Measurements from ENCODE around the gene DIP2C.
A peak's percentile ranks its signal among the peaks of the same experiment; 100 is the strongest.

Gene DIP2C

DNA sequence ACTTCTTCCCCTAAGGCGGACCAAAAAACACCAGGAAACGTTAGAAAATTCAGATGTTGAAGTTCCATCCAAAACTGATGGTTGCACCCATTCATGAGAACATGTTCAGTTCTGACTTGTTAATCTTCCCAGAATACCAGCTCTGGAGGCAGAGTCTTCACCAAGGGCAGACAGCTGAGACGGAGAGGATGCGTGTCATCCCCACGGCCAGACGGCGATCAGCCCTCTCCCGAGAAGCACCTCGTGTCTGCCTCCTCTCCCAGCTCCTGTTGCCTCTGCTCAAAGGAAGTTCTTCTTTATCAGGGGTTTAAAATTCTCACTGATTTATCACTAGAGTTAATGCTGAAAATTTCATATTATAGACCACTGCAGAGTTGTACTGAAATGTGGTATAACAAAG lies 284.5 kb downstream of the DIP2C start:
- Histone ChIP-seq H2AK5ac (ENCODE audit: low read length) (no peak overlapping the region), H3K9ac (ENCODE audit: low read length) (no peak overlapping the region), H3K4me1 (ENCODE audit: control insufficient read depth, low read depth, low read length) (peaks cover 3% of the 10 kb centered on the region), H3K79me2 (ENCODE audit: control insufficient read depth, insufficient read depth, low read length) (no peaks in the 10 kb centered on the region), H4K8ac (ENCODE audit: low read depth, low read length) (no peak overlapping the region), H3K4me2 (ENCODE audit: low read length) (no peak overlapping the region), H4K5ac (ENCODE audit: low read length) (no peak overlapping the region), H3K56ac (ENCODE audit: low read length) (no peak overlapping the region), H2BK15ac (replicated peaks; ENCODE audit: low read depth) (no peak overlapping the region), H2BK120ac (ENCODE audit: low read depth, low read length) (no peak overlapping the region), H3K79me1 (ENCODE audit: low read length) (no peaks in the 10 kb centered on the region), H3K36me3 (ENCODE audit: control insufficient read depth, insufficient read depth, low read length) (no peaks in the 10 kb centered on the region), H2BK5ac (ENCODE audit: low read length) (no peak overlapping the region), H3K27ac (ENCODE audit: low read depth, low read length) (no peak overlapping the region), H3K27me3 (ENCODE audit: insufficient read depth, low read length, poor library complexity) (no peaks in the 10 kb centered on the region), H3K4me3 (ENCODE audit: low read length) (no peak overlapping the region), H3K4ac (ENCODE audit: low read depth, low read length) (no peak overlapping the region), H3K23ac (ENCODE audit: low read length) (no peak overlapping the region), H3K18ac (ENCODE audit: low read length) (no peak overlapping the region)
- DNase-seq = no peak
- WGBS (ENCODE audit: extremely low coverage, insufficient coverage, low lambda C conversion rate) = no CpG with 5 or more reads among the region's 9 CpGs

DNA sequence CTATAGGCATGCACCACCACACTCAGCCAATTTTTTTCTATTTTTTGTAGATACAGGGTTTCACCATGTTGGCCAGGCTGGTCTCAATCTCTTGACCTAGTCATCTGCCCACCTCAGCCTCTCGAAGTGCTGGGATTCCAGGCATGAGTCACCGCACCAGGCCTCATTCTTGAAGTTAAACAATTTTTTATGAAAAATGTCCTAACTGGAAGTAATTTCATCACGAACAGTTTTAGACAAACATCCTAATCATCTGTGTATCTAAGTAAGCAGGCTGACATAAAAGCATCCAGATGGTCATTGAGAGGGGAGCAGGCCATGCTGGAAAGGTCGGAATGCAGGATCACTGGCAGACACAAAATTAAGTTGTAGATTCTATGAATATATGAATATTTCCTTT lies 285.1 kb downstream of the DIP2C start:
- Histone ChIP-seq H3K4me1 (ENCODE audit: control insufficient read depth, low read depth, low read length) (peaks cover 2% of the 10 kb centered on the region), H3K9ac (ENCODE audit: low read length) (no peak overlapping the region), H3K36me3 (ENCODE audit: control insufficient read depth, insufficient read depth, low read length) (no peaks in the 10 kb centered on the region), H3K4me3 (ENCODE audit: low read length) (no peak overlapping the region), H3K79me1 (ENCODE audit: low read length) (no peaks in the 10 kb centered on the region), H4K5ac (ENCODE audit: low read length) (no peak overlapping the region), H3K18ac (ENCODE audit: low read length) (no peak overlapping the region), H3K79me2 (ENCODE audit: control insufficient read depth, insufficient read depth, low read length) (no peaks in the 10 kb centered on the region), H3K4ac (ENCODE audit: low read depth, low read length) (no peak overlapping the region), H3K27ac (ENCODE audit: low read depth, low read length) (no peak overlapping the region), H3K4me2 (ENCODE audit: low read length) (no peak overlapping the region), H2AK5ac (ENCODE audit: low read length) (no peak overlapping the region), H3K27me3 (ENCODE audit: insufficient read depth, low read length, poor library complexity) (no peaks in the 10 kb centered on the region), H2BK5ac (ENCODE audit: low read length) (no peak overlapping the region), H3K23ac (ENCODE audit: low read length) (no peak overlapping the region), H4K8ac (ENCODE audit: low read depth, low read length) (no peak overlapping the region), H2BK15ac (replicated peaks; ENCODE audit: low read depth) (no peak overlapping the region), H3K56ac (ENCODE audit: low read length) (no peak overlapping the region), H2BK120ac (ENCODE audit: low read depth, low read length) (no peak overlapping the region)
- WGBS (ENCODE audit: extremely low coverage, insufficient coverage, low lambda C conversion rate) = no CpG with 5 or more reads among the region's 4 CpGs
- no peak for DNase-seq

DNA sequence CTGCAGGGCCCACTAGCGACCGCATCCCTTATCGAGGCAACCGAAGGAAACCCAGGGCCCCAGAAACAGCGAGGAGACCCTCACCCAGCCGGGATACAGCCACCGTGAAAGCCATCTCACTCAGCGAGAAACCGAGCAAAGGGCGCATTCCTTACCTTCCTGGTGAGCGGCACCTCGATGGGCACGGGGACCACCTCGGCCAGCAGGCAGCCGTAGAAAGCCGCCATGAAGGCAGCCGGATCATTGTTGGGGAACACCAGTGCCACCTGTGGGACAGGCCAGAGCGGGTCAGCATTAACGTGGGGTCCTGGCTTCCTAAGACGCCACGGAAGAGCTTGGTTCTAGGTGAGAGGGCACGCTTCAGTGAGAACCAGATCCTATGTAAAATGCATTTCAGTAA lies 290.5 kb downstream of the DIP2C start:
- Histone ChIP-seq H2BK5ac (ENCODE audit: low read length) (peak overlapping the region; percentile 84), H3K23ac (ENCODE audit: low read length) (no peak overlapping the region), H3K4me1 (ENCODE audit: control insufficient read depth, low read depth, low read length) (peaks cover 25% of the 10 kb centered on the region), H3K56ac (ENCODE audit: low read length) (peak overlapping the region; percentile 53), H3K18ac (ENCODE audit: low read length) (no peak overlapping the region), H3K27me3 (ENCODE audit: insufficient read depth, low read length, poor library complexity) (no peaks in the 10 kb centered on the region), H2BK15ac (replicated peaks; ENCODE audit: low read depth) (no peak overlapping the region), H3K4ac (ENCODE audit: low read depth, low read length) (no peak overlapping the region), H3K27ac (ENCODE audit: low read depth, low read length) (no peak overlapping the region), H3K4me2 (ENCODE audit: low read length) (no peak overlapping the region), H3K9ac (ENCODE audit: low read length) (no peak overlapping the region), H4K5ac (ENCODE audit: low read length) (no peak overlapping the region), H3K36me3 (ENCODE audit: control insufficient read depth, insufficient read depth, low read length) (no peaks in the 10 kb centered on the region), H2BK120ac (ENCODE audit: low read depth, low read length) (peak overlapping the region; percentile 5), H3K79me2 (ENCODE audit: control insufficient read depth, insufficient read depth, low read length) (no peaks in the 10 kb centered on the region), H4K8ac (ENCODE audit: low read depth, low read length) (no peak overlapping the region), H2AK5ac (ENCODE audit: low read length) (peak overlapping the region; percentile 29), H3K79me1 (ENCODE audit: low read length) (no peaks in the 10 kb centered on the region), H3K4me3 (ENCODE audit: low read length) (no peak overlapping the region)
- DNase-seq = peak; percentile 11
- WGBS (ENCODE audit: extremely low coverage, insufficient coverage, low lambda C conversion rate) = no CpG with 5 or more reads among the region's 22 CpGs

DNA sequence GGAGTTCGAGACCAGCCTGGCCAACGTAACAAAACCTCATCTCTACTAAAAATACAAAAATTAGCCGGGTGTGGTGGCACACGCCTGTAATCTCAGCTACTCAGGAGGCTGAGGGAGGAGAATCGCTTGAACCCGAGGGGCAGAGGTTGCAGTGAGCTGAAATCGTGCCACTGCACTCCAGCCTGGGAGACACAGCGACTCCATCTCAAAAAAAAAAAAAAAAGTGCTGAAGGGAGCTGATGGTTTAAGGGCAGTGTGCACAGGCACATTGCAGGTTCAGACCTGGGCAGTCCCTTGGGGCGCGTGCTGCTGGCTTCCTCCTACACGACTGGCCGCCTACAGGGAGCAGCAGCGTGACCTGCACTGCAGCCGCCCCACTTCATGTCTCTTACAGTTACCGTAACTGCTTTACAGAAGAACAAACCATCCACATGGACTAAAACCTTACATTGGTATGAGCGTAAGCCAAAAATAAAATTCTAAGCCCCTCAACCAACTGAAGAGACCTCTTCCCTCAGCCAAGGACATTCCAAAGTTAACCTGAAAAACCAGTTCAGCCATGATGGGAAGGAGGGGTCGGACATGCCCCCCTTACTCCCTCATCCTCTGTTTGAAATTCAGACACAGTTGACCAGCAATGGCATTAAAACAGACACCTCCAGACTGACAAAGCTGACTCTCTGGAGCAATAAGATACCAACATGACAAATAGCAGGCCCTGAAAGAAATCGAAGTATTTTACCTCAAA lies 292.0 kb downstream of the DIP2C start:
- H3K4me3 ChIP-seq (ENCODE audit: low read length) = no peak overlapping the region
- peaks cover 25% of the 10 kb centered on the region for H3K4me1 ChIP-seq (ENCODE audit: control insufficient read depth, low read depth, low read length)
- H3K79me1 ChIP-seq (ENCODE audit: low read length) = no peaks in the 10 kb centered on the region
- peak; percentile 69 for DNase-seq
- H2BK120ac ChIP-seq (ENCODE audit: low read depth, low read length) = peak overlapping the region; percentile 95
- H3K27ac ChIP-seq (ENCODE audit: low read depth, low read length) = peak overlapping the region; percentile 88
- H4K5ac ChIP-seq (ENCODE audit: low read length) = peak overlapping the region; percentile 27
- peak overlapping the region; percentile 78 for H3K56ac ChIP-seq (ENCODE audit: low read length)
- WGBS (ENCODE audit: extremely low coverage, insufficient coverage, low lambda C conversion rate) = no CpG with 5 or more reads among the region's 18 CpGs
- no peak overlapping the region for H3K4ac ChIP-seq (ENCODE audit: low read depth, low read length)
- H3K9ac ChIP-seq (ENCODE audit: low read length) = peak overlapping the region; percentile 20
- H3K79me2 ChIP-seq (ENCODE audit: control insufficient read depth, insufficient read depth, low read length) = no peaks in the 10 kb centered on the region
- peak overlapping the region; percentile 48 for H2AK5ac ChIP-seq (ENCODE audit: low read length)
- no peak overlapping the region for H2BK15ac ChIP-seq (replicated peaks; ENCODE audit: low read depth)
- H3K27me3 ChIP-seq (ENCODE audit: insufficient read depth, low read length, poor library complexity) = no peaks in the 10 kb centered on the region
- peak overlapping the region; percentile 98 for H2BK5ac ChIP-seq (ENCODE audit: low read length)
- peak overlapping the region; percentile 91 for H3K18ac ChIP-seq (ENCODE audit: low read length)
- no peak overlapping the region for H4K8ac ChIP-seq (ENCODE audit: low read depth, low read length)
- no peaks in the 10 kb centered on the region for H3K36me3 ChIP-seq (ENCODE audit: control insufficient read depth, insufficient read depth, low read length)
- peak overlapping the region; percentile 96 for H3K23ac ChIP-seq (ENCODE audit: low read length)
- H3K4me2 ChIP-seq (ENCODE audit: low read length) = no peak overlapping the region

DNA sequence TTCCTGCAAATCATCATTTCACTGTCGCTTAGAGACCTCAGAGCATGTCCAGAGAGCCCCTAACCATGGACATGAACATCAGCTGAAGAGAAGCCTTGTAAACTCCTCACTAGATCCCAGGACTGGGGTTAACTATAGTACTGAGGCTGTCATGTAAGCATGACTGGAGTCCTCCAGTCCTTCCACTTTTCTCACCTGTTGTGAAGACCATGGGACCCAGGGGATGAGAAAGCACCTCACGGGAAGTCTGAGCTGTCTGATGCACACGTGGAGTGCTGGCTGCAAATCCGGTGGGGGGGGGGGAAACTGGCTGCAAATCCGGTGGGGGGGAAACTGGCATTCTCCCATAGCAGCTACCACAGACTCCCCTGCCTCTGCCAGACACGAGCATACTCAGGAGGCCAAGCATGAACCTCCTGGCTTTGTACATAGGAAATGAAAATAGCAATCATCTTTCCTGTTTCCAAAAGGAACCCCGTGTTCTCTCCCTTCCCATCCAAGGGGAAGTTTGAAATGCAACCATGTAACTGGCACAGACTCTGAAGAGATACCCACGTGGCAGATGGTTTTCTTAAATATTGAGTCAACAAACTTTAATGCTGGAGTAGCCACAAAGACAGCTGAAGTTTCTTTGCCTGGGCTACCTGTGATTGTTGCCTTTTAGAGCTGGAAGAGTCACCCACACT lies 292.8 kb downstream of the DIP2C start:
- H3K23ac ChIP-seq (ENCODE audit: low read length) = no peak overlapping the region
- H3K36me3 ChIP-seq (ENCODE audit: control insufficient read depth, insufficient read depth, low read length) = no peaks in the 10 kb centered on the region
- H2BK5ac ChIP-seq (ENCODE audit: low read length) = peak overlapping the region; percentile 74
- peak overlapping the region; percentile 91 for H3K18ac ChIP-seq (ENCODE audit: low read length)
- no peak overlapping the region for H3K4ac ChIP-seq (ENCODE audit: low read depth, low read length)
- H3K56ac ChIP-seq (ENCODE audit: low read length) = peak overlapping the region; percentile 6
- H3K27me3 ChIP-seq (ENCODE audit: insufficient read depth, low read length, poor library complexity) = no peaks in the 10 kb centered on the region
- no CpG with 5 or more reads among the region's 8 CpGs for WGBS (ENCODE audit: extremely low coverage, insufficient coverage, low lambda C conversion rate)
- DNase-seq = no peak
- no peak overlapping the region for H4K5ac ChIP-seq (ENCODE audit: low read length)
- H2BK15ac ChIP-seq (replicated peaks; ENCODE audit: low read depth) = no peak overlapping the region
- no peak overlapping the region for H4K8ac ChIP-seq (ENCODE audit: low read depth, low read length)
- no peak overlapping the region for H3K27ac ChIP-seq (ENCODE audit: low read depth, low read length)
- no peak overlapping the region for H3K4me2 ChIP-seq (ENCODE audit: low read length)
- no peaks in the 10 kb centered on the region for H3K79me1 ChIP-seq (ENCODE audit: low read length)
- H3K79me2 ChIP-seq (ENCODE audit: control insufficient read depth, insufficient read depth, low read length) = no peaks in the 10 kb centered on the region
- H2BK120ac ChIP-seq (ENCODE audit: low read depth, low read length) = no peak overlapping the region
- H3K4me1 ChIP-seq (ENCODE audit: control insufficient read depth, low read depth, low read length) = peaks cover 25% of the 10 kb centered on the region
- no peak overlapping the region for H2AK5ac ChIP-seq (ENCODE audit: low read length)
- H3K9ac ChIP-seq (ENCODE audit: low read length) = no peak overlapping the region
- H3K4me3 ChIP-seq (ENCODE audit: low read length) = no peak overlapping the region
